GM12875 (cell line): Measurements from ENCODE around the gene WARS2.

ENCODE experiments used
- H3K4me3 ChIP-seq: one replicate; pipeline ENCODE4 v1.5.1; 2011; ENCODE audit warnings: low read depth, low read length, control low read depth
- CTCF ChIP-seq: IDR thresholded peaks from 2 replicates; pipeline ENCODE4 v1.5.1; 2011; ENCODE audit warnings: low read depth, mild to moderate bottlenecking, control low read depth, inconsistent platforms, low read length, moderate library complexity, borderline replicate concordance; ENCODE audit not compliant: insufficient read depth

The WARS2 gene

GRCh38 chr1:119012383-119012782 lies 128.1 kb downstream of the WARS2 start:
- TF ChIP-seq CTCF, result no peak
- no peak overlapping the region for H3K4me3 ChIP-seq

- TF ChIP-seq CTCF, result no peak
- no peak overlapping the region for H3K4me3 ChIP-seq
Measured at GRCh38 chr1:119011706-119012105, 128.7 kb downstream of the WARS2 start.

- H3K4me3 ChIP-seq, result no peak overlapping the region
- no peak for TF ChIP-seq CTCF
Measured at GRCh38 chr1:119011116-119011515, 129.3 kb downstream of the WARS2 start.

GRCh38 chr1:119010201-119010600 lies 130.3 kb downstream of the WARS2 start:
- no peak overlapping the region for H3K4me3 ChIP-seq
- TF ChIP-seq CTCF, result no peak

GRCh38 chr1:119009312-119009655 lies 131.2 kb downstream of the WARS2 start:
- TF ChIP-seq CTCF, result no peak
- no peak overlapping the region for H3K4me3 ChIP-seq

- peak; percentile 33; the same call in 1 of the 2 replicates for TF ChIP-seq CTCF
- H3K4me3 ChIP-seq, result no peak overlapping the region
Measured at GRCh38 chr1:119008483-119009311, 131.8 kb downstream of the WARS2 start.
